ENCODE results near the gene NAA38. TPM values are rescaled to one million over a fixed set of nuclear protein-coding genes. Genes with fewer than 3 reads are reported as not detected.

Gene NAA38
- total RNA-seq, 1 donor from 2014 or later: 64.9 TPM

DNA sequence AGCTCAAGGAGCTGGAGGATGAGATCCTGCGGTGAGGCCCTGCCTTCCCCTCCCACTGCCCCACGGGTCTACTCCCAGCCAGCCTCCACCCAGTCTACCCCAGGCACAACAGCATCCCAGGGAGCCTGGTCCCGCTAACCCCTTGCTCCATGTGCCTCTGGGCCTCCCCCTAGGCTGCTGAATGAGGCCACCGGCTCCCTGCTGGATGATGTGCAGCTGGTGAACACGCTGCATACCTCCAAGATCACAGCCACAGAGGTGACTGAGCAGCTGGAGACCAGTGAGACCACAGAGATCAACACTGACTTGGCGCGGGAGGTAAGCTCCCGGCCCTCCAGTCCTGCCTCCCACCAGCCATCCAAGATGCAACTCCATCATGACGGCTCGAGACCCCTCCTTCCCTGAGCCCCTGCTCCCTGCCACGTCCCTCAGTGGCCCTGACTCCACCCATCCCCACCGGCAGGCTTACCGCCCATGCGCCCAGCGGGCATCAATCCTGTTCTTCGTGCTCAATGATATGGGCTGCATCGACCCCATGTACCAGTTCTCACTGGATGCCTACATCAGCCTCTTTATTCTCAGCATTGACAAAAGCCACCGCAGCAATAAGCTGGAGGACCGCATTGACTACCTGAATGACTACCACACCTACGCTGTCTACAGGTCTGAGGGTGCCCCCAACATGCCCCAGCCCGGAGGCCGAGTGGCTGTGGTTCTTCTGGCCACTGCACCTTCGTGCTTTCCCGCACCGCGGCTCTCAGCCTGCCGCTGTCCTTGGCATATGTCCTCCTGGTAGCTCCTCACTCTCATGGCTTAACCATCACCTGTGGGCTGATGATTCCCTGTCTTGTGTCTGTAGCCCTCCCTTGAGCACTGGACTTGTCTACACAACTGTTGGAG is 38.4 kb downstream of the NAA38 start:
- TF ChIP-seq, protein P1, sequence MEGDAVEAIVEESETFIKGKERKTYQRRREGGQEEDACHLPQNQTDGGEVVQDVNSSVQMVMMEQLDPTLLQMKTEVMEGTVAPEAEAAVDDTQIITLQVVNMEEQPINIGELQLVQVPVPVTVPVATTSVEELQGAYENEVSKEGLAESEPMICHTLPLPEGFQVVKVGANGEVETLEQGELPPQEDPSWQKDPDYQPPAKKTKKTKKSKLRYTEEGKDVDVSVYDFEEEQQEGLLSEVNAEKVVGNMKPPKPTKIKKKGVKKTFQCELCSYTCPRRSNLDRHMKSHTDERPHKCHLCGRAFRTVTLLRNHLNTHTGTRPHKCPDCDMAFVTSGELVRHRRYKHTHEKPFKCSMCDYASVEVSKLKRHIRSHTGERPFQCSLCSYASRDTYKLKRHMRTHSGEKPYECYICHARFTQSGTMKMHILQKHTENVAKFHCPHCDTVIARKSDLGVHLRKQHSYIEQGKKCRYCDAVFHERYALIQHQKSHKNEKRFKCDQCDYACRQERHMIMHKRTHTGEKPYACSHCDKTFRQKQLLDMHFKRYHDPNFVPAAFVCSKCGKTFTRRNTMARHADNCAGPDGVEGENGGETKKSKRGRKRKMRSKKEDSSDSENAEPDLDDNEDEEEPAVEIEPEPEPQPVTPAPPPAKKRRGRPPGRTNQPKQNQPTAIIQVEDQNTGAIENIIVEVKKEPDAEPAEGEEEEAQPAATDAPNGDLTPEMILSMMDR (conservative IDR thresholded peaks at IDR 0.05): no peak
- no peak overlapping the region for H3K27ac Mint-ChIP-seq
- H3K9me3 Mint-ChIP-seq: no peaks in the 10 kb centered on the region
- no peak overlapping the region for H3K4me3 Mint-ChIP-seq
- DNase-seq (ENCODE audit: extremely low spot score, unreplicated experiment): no peak
- no peaks in the 10 kb centered on the region for H3K36me3 Mint-ChIP-seq
- peaks cover 4% of the 10 kb centered on the region for H3K4me1 Mint-ChIP-seq (ENCODE audit: unreplicated experiment)
- H3K27me3 Mint-ChIP-seq: peaks cover 42% of the 10 kb centered on the region

DNA sequence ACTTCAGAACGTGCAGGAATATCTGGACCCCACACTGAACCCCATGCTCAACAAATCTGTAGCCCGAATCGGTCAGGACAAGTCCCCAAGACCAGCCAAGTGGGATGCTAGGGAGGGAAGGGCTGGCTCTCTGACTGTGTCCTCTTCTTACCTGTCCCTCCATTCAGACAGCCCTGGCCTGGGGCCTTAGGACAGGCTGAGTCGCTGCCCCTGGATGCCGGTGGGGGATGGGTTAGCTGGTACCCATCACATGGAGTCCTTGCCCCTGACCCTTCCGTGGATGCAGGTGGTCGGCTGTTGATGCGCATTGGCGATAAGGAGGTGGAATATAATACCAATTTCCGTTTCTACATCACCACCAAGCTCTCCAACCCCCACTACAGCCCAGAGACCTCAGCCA is 39.3 kb downstream of the NAA38 start:
- H3K27me3 Mint-ChIP-seq: peaks cover 35% of the 10 kb centered on the region
- H3K4me3 Mint-ChIP-seq: no peak overlapping the region
- DNase-seq (ENCODE audit: extremely low spot score, unreplicated experiment): no peak
- H3K36me3 Mint-ChIP-seq: no peaks in the 10 kb centered on the region
- no peaks in the 10 kb centered on the region for H3K9me3 Mint-ChIP-seq
- H3K27ac Mint-ChIP-seq: no peak overlapping the region
- H3K4me1 Mint-ChIP-seq (ENCODE audit: unreplicated experiment): peaks cover 4% of the 10 kb centered on the region
- TF ChIP-seq, protein P1 (conservative IDR thresholded peaks at IDR 0.05): no peak

DNA sequence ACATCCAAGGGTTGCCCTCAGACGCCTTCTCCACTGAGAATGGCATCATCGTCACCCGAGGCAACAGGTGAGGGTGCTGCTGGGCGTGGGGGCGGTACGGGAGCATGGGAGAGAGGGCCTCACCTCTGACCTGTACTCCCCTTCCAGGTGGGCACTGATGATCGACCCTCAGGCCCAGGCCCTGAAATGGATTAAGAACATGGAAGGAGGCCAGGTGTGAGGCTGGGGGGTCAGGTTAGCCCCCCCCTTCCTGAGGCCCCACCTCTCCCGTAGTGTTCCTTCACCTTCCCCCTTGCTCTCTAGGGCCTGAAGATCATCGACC is 39.8 kb downstream of the NAA38 start:
- DNase-seq (ENCODE audit: extremely low spot score, unreplicated experiment): no peak

DNA sequence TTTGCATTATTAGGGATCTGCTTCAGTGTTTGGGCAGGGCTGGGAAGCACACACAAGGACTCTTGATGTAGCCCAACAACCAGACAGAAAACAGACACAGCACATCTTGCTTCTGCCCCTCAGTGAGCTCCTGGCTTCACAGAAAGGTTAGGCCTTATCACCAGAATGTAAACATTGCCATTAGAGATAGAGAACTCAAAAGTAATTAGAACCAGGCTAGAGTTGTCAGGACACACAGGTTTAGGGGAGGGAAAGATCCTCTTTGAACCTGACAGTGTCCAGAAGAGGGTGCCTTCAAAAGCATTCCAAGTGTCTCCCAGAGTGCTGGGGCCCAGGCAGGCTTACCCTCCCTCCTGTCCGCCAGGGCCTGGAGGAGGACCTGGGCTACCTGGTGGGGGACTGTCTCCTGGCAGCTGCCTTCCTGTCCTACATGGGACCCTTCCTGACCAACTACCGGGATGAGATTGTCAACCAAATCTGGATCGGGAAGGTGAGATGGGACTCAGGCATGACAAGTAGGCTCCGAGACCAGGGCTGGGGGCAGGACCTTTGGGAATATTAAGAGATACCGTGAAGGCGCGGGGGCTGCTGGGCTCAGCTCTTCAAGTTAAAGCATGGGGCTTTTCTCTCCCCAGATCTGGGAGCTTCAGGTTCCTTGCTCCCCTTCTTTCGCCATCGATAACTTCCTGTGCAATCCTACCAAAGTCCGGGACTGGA is 40.3 kb downstream of the NAA38 start:
- peaks cover 4% of the 10 kb centered on the region for H3K4me1 Mint-ChIP-seq (ENCODE audit: unreplicated experiment)
- peak overlapping the region; percentile 30 for H3K4me3 Mint-ChIP-seq
- no peak overlapping the region for H3K27ac Mint-ChIP-seq
- no peak for DNase-seq (ENCODE audit: extremely low spot score, unreplicated experiment)
- H3K9me3 Mint-ChIP-seq: no peaks in the 10 kb centered on the region
- H3K27me3 Mint-ChIP-seq: peaks cover 30% of the 10 kb centered on the region
- TF ChIP-seq, protein P1 (conservative IDR thresholded peaks at IDR 0.05): no peak
- no peaks in the 10 kb centered on the region for H3K36me3 Mint-ChIP-seq

More for the DNA sequence above, 39.8 kb downstream of the NAA38 start:
- Mint-ChIP-seq H3K4me1 (ENCODE audit: unreplicated experiment) (peaks cover 4% of the 10 kb centered on the region), H3K27me3 (peaks cover 33% of the 10 kb centered on the region), H3K27ac (no peak overlapping the region), H3K36me3 (no peaks in the 10 kb centered on the region), H3K4me3 (no peak overlapping the region), H3K9me3 (no peaks in the 10 kb centered on the region)
- TF ChIP-seq, protein P1 (conservative IDR thresholded peaks at IDR 0.05): no peak

DNA sequence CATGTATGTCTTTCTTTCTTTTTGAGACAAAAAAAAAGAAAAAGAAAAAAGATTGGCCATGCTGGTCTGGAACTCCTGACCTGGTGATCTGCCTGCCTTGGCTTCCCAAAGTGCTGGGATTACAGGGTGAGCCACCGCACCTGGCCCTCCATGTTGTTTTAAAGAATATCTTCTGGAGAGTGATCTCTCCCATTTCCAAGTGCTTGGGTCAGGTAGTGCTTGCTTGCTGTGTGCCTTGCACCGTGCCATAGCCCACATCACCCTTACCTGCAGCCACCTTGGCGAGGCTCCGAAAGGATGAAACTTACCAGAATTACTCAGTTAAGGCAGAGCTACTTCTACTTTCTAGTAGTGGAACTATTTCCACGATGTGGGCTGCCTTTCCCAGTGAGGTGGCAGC is 42.4 kb downstream of the NAA38 start:
- DNase-seq (ENCODE audit: extremely low spot score, unreplicated experiment): no peak
- Mint-ChIP-seq H3K27ac (no peak overlapping the region), H3K4me1 (ENCODE audit: unreplicated experiment) (peaks cover 4% of the 10 kb centered on the region), H3K27me3 (peaks cover 25% of the 10 kb centered on the region), H3K36me3 (no peaks in the 10 kb centered on the region), H3K9me3 (no peaks in the 10 kb centered on the region), H3K4me3 (no peak overlapping the region)
- TF ChIP-seq, protein P1 (conservative IDR thresholded peaks at IDR 0.05): no peak
